Activated naive CD4-positive, alpha-beta T cell treated with anti-CD3 and anti-CD28 coated beads, Interleukin-2, amount 50 U/mL, for 24 hours (primary cell): ENCODE measurements around the gene ZNF580.

Experiments
- H3K27ac Mint-ChIP-seq: one replicate; pipeline ENCODE4 v1.8.0; 2021; ENCODE audit warnings: mild to moderate bottlenecking, mixed read lengths
- H3K27me3 Mint-ChIP-seq: one replicate; pipeline ENCODE4 v1.8.0; 2021; ENCODE audit warnings: mixed read lengths
- H3K36me3 Mint-ChIP-seq: one replicate; pipeline ENCODE4 v1.8.0; 2021; ENCODE audit warnings: mixed read lengths
- H3K4me1 Mint-ChIP-seq: one replicate; pipeline ENCODE4 v1.8.0; 2021; ENCODE audit warnings: mixed read lengths
- H3K4me3 Mint-ChIP-seq: one replicate; pipeline ENCODE4 v1.8.0; 2021; ENCODE audit warnings: mild to moderate bottlenecking, mixed read lengths
- H3K9me3 Mint-ChIP-seq: one replicate; pipeline ENCODE4 v1.8.0; 2021; ENCODE audit warnings: mixed read lengths

Gene ZNF580, protein sequence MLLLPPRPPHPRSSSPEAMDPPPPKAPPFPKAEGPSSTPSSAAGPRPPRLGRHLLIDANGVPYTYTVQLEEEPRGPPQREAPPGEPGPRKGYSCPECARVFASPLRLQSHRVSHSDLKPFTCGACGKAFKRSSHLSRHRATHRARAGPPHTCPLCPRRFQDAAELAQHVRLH

DNA sequence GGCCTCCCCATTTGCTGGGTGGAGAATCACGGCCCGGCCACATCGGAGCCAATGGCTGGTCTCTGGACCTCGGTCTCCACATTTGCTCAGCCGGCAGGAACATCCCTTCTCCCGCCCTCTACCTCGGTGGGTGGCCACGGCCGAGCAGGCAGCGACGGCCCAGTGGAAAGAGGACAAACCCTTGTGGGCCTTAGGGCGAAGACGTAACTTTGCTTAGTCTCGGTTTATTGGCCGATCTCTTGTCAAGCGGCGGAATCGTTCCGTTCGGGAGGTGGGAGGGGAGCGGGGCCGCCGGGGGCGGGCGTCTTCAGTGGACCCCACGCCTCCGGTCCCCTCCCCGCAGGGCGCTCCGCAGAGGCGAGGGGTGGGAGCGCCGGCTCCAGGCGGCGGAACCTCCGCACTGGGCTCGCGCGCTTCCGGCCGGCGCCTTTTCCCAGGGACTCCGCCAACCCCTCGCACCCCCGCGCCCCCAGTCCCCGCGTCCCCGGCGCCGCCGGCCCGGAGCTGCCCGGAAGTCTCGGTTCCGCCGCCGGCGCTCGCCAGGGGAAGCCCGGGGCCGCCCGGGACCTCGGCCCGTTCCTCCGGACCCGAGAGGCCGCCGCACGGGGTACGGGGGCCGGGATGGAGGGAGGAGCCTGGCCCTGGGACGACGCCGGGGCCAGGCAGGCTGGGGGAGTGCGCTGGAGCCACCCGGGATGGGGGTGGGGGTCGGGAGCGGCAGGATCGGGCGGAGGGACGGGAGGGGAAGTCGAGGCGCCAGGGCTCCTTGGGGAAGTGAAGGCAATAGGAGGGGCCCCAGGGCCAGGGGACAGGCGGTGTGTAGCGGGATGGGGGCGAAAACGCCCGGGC, at the start of gene ZNF580:
TSS of gene ZNF580 (plus strand) at position 426 of the 849 bp plus-strand sequence. CDS start 1,507 bp downstream, outside the sequence.
- no peaks in the 10 kb centered on the region for H3K9me3 Mint-ChIP-seq
- peaks cover 67% of the 10 kb centered on the region for H3K4me1 Mint-ChIP-seq
- peak within 1 kb of the TSS; percentile 89 for H3K4me3 Mint-ChIP-seq
- peaks cover 9% of the 10 kb centered on the region for H3K36me3 Mint-ChIP-seq
- H3K27ac Mint-ChIP-seq: peak within 1 kb of the TSS; percentile 89
- H3K27me3 Mint-ChIP-seq: no peaks in the 10 kb centered on the region

DNA sequence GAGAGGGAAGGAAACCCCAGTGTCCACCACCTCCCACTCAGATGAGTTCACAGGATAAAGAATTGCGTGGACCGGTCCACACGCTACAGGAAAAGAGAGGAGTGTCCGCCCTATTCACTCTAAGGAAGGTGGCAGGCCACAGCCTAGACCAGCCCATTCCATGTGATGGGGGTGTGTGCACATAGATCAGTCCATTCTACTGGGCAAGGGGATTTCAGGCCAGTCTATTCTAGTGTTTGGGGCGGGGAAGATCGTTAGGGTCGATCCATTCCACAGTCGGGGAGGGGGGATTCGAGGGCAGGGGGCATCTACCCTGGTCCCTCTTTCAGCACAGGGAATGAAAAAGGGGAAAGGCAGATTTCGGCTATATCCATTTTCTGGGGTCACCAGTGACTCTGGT, 49.2 kb upstream of the ZNF580 start:
- H3K9me3 Mint-ChIP-seq: no peaks in the 10 kb centered on the region
- H3K36me3 Mint-ChIP-seq: peaks cover 21% of the 10 kb centered on the region
- H3K27me3 Mint-ChIP-seq: no peaks in the 10 kb centered on the region
- peaks cover 13% of the 10 kb centered on the region for H3K4me1 Mint-ChIP-seq
- H3K27ac Mint-ChIP-seq: no peak overlapping the region
- H3K4me3 Mint-ChIP-seq: no peak overlapping the region

DNA sequence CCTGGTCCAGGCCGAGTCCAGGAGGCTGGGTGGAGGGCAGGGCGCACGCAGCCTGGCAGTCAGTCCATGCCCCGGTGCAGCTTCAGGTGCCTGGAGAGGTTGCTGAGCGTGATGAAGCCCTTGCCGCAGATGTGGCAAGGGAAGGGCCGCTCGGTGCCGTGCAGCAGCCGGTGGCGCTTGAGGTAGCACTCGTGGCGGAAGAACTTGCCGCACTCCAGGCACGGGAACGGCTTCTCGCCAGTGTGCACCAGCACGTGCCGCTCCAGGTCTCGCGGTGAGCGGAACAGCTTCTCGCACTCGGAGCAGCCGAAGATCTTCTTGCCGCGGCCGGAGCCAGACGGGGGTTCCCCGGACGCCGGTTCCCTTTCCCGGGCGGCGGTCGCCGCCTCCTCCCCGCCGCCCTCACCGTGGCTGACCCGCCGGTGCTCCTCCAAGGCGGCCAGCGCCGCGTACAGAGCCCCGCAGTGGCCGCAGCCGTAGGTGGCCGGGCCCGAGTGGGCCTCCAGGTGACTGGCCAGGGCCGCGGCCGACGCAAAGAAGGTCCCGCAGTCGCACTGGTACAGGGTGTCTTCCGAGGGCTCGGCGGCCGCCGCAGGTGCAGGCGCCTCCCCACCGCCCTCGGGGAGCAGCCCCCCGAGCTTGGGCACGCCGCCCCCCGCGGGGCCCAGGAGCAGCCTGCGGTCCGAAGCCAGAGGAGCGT, 48.3 kb upstream of the ZNF580 start:
- Mint-ChIP-seq H3K36me3 (peaks cover 25% of the 10 kb centered on the region), H3K9me3 (no peaks in the 10 kb centered on the region)

DNA sequence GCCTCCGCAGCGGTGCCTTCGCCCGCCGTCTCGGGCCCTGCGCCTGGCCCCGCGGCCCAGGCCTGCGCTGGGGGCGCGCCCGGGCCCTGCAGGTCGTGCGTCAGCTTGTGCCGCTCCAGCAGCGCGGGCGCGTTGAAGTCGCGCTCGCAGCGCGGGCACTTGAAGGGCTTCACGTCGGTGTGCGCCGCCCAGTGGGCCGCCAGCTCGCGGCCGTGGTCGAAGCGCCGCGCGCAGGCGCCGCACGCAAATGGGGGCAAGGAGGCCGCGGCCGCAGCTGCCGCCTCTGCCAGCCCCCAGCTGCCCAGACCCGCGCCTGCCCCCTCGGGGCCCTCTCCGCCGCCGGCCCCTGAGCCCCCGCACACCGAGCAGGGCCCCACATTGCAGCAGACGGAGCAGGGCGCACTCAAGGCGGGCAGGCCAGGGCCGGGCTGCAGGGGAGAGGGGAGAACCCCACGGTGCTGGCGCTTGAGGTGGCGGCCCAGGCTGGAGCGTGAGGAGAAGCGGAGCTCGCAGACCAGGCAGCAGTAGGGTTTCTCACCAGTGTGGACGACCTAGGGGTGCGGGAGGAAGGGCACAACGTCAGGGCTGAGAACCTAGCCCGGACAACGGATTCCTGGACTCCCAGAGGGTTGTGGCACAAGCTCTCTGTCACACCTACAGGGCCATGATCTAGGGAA, 47.6 kb upstream of the ZNF580 start:
- peaks cover 7% of the 10 kb centered on the region for H3K4me1 Mint-ChIP-seq
- H3K9me3 Mint-ChIP-seq: no peaks in the 10 kb centered on the region
- no peak overlapping the region for H3K27ac Mint-ChIP-seq
- no peaks in the 10 kb centered on the region for H3K27me3 Mint-ChIP-seq
- H3K36me3 Mint-ChIP-seq: peaks cover 25% of the 10 kb centered on the region
- H3K4me3 Mint-ChIP-seq: no peak overlapping the region

More for the DNA sequence above, 48.3 kb upstream of the ZNF580 start:
- H3K27ac Mint-ChIP-seq: no peak overlapping the region
- no peak overlapping the region for H3K4me3 Mint-ChIP-seq
- peaks cover 8% of the 10 kb centered on the region for H3K4me1 Mint-ChIP-seq
- H3K27me3 Mint-ChIP-seq: no peaks in the 10 kb centered on the region

DNA sequence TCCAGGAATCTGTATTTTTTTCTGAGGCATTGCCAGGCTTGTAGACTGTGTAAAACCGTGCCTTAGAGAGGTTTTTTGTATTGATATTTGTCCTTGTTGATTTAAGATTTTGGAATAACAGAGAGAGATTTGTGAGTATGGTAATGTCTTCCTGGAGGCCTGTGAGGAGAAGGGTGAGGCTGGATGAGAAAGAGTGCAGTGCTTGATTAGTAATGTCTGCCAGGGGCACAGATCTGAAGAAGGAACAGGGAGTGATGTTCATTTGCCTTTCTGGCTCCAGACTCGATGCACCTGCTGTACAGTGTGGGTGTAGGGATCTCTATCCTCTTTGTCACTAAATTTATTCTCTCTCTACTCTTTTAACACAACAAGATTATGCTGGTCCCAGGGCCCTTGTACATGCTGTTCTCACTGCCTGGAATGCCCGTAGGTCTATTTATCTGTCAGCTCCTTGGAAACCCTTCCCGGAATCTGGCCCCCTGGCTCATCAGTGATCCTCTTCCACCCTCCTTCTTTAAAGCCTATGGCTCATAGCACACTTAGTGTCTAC, 45.7 kb upstream of the ZNF580 start:
- no peaks in the 10 kb centered on the region for H3K9me3 Mint-ChIP-seq
- H3K36me3 Mint-ChIP-seq: peaks cover 29% of the 10 kb centered on the region
- H3K4me1 Mint-ChIP-seq: peaks cover 11% of the 10 kb centered on the region
- no peak overlapping the region for H3K27ac Mint-ChIP-seq
- no peak overlapping the region for H3K4me3 Mint-ChIP-seq
- no peaks in the 10 kb centered on the region for H3K27me3 Mint-ChIP-seq

DNA sequence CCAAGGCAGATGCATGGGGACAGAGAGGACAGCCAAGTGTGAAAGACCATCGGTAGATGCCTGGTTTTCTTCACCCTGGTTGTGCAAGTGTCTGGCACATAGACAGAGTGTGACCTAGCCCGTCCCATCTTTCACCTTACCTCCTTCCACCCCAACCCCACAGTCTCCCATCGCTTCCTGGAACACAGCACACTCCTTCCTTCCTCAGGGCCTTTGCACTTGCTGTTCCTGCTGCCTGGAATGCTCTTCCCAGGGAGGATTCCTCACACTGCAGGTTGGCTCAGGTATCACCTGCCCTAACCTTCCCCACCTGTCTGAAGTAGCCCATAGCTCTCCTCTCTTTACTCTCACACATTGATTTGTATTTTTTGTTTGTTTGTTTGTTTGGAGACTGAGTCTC, 44.5 kb upstream of the ZNF580 start:
- H3K27ac Mint-ChIP-seq: no peak overlapping the region
- H3K4me3 Mint-ChIP-seq: no peak overlapping the region
- H3K9me3 Mint-ChIP-seq: no peaks in the 10 kb centered on the region
- no peaks in the 10 kb centered on the region for H3K27me3 Mint-ChIP-seq
- H3K36me3 Mint-ChIP-seq: peaks cover 29% of the 10 kb centered on the region
- H3K4me1 Mint-ChIP-seq: peaks cover 15% of the 10 kb centered on the region

DNA sequence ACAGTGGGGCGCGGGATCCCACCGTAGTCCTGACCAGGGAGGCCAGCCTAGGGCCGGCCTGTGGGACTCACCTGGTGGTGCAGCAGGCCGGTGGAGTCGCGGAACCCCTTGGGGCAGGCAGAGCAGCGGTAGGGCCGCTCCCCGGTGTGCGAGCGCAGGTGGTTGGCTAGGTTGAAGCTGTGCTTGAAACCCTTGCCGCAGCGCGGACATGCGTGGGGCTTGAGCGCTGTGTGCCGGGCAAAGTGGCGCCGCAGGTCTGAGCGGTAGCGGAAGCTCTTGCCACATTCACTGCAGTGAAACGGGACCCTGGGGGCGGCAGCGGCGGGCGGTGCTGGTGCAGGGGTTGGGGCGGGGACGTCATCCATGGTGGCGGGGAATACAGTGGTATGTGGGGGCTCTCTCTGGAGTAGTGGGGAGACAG, 43.3 kb upstream of the ZNF580 start:
- Mint-ChIP-seq H3K27ac (no peak overlapping the region), H3K4me1 (peaks cover 19% of the 10 kb centered on the region), H3K27me3 (no peaks in the 10 kb centered on the region), H3K36me3 (peaks cover 25% of the 10 kb centered on the region), H3K4me3 (no peak overlapping the region), H3K9me3 (no peaks in the 10 kb centered on the region)

DNA sequence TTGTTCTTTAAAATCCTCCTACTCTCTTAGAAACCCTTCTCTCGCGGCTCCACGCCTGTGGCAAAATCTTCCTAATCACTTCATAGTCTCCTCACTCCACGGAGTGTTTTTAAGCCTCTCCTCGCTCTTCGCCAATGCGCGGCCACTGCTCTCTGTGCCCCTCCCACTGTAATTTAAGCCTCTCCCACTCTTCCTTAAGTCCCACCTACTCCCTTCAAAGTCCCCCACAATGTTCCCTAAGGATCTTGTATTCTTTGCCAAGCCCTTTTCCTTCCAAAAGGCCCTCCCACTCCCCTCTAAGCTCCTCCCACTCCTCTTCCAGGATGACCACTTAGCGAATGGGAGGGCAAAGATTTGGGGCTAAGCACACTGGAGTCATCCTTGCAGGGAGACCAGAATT, 42.8 kb upstream of the ZNF580 start:
- H3K9me3 Mint-ChIP-seq: no peaks in the 10 kb centered on the region
- H3K4me3 Mint-ChIP-seq: no peak overlapping the region
- H3K27me3 Mint-ChIP-seq: no peaks in the 10 kb centered on the region
- H3K36me3 Mint-ChIP-seq: peaks cover 25% of the 10 kb centered on the region
- no peak overlapping the region for H3K27ac Mint-ChIP-seq
- H3K4me1 Mint-ChIP-seq: peaks cover 20% of the 10 kb centered on the region

DNA sequence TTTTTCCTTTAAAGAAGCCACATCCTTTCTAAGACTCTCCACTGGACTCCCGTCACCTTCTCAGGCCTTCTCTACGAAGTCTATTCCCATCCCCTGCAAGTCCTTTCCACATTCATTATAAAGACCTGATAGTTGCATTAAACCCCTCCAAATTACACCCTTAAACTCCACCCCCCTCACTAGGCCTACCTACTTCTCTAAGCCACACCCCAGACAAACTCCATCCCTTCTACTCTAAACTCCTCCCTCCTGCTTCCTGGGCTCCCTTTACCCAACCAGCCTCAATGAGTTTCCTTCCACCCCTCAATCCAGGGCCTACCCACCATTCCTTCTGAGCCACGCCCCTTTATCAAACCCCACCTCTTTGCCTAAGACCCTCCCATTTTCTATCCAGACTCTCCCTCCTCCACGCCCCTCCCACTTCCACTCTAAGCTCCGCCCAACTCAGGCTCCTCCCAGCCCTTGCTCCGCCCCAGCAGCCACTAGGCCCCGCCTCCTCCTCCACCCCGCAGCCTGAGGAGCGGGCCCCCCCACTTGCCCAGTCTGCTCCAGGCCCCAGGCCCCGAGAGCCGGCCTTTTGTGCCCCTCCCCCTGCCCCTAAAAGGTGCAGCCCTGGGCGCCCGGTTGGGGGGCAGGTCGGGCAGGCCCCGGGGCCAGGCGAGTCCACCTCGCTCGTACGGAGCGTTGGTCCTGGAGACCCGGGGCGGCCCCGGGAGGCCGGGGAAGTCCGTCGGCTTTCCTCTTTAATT, 41.9 kb upstream of the ZNF580 start:
- H3K36me3 Mint-ChIP-seq: peaks cover 23% of the 10 kb centered on the region
- peak overlapping the region; percentile 97 for H3K4me3 Mint-ChIP-seq
- no peaks in the 10 kb centered on the region for H3K27me3 Mint-ChIP-seq
- H3K4me1 Mint-ChIP-seq: peaks cover 28% of the 10 kb centered on the region
- no peaks in the 10 kb centered on the region for H3K9me3 Mint-ChIP-seq
- H3K27ac Mint-ChIP-seq: peak overlapping the region; percentile 100

DNA sequence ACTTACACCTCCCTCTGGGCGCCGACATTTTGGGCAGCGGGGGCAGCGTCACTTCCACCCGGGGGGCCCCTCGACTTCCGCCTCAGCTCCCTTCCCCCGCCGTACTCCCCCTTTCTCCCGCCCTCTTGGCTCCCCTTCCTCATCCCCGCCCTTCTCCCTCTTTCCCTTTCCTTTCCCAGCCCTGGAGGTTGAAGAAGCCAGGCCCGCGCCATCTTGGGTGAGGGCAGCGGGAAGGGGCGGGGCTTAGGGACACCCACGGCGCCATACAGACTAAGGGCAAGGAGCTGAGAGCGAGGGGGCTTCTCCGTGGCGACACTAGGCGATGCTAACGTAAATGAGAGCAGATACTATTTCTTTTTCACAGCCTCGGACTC, 41.3 kb upstream of the ZNF580 start, which contains the start of gene FIZ1:
TSS of gene FIZ1 (minus strand) at position 50 of the 374 bp plus-strand sequence. CDS start 1,652 bp downstream, outside the sequence.
- peak within 1 kb of the TSS; percentile 97 for H3K4me3 Mint-ChIP-seq
- peaks cover 31% of the 10 kb centered on the region for H3K4me1 Mint-ChIP-seq
- H3K9me3 Mint-ChIP-seq: no peaks in the 10 kb centered on the region
- peaks cover 23% of the 10 kb centered on the region for H3K36me3 Mint-ChIP-seq
- H3K27me3 Mint-ChIP-seq: no peaks in the 10 kb centered on the region
- H3K27ac Mint-ChIP-seq: peak within 1 kb of the TSS; percentile 100

DNA sequence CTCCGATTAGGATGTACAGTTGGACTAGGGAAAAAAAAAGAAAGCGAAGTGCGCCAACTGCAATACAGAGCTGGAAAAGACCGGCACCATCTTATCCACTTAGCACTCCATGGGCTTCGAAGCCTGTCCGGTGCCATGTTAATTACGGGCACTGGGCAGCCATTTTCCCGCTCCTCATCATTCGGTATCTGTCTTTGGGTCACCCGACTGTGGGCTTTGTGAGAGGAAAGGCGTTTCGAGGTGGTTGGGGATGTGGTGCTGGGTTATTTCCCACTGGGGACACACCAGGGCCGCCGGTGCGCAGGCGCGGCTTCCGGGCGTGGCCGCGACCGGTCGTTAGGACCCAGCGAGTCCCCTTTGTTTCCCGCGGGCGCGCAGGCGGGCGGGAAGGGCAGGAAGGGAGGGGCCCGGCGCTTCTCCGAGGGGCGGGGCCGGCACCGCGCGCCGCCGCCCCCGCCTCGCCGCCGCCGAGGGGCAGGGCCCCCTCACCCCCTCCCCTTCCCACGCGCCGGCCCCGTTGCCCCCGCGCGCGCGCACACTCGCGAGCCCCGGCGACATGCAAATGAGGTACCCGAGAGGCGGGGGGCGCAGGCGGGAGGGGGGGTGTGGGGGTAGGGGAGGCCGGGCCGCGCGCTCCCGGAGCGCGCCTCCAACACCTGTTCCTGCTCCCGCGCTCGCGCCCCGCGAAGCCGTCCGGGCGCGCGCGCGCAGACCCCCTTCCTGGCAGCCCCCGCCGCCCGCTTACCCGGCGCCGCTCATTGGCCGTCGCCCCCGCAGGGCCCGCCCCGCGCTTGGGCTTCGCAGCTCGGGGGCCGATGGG, 40.8 kb upstream of the ZNF580 start, which contains the start of gene ZNF524:
TSS of gene ZNF524 (plus strand) at position 447 of the 820 bp plus-strand sequence. CDS start 1,825 bp downstream, outside the sequence.
- peak within 1 kb of the TSS; percentile 97 for H3K4me3 Mint-ChIP-seq
- peak within 1 kb of the TSS; percentile 100 for H3K27ac Mint-ChIP-seq
- H3K27me3 Mint-ChIP-seq: no peaks in the 10 kb centered on the region
- no peaks in the 10 kb centered on the region for H3K9me3 Mint-ChIP-seq
- H3K36me3 Mint-ChIP-seq: peaks cover 18% of the 10 kb centered on the region
- H3K4me1 Mint-ChIP-seq: peaks cover 36% of the 10 kb centered on the region

DNA sequence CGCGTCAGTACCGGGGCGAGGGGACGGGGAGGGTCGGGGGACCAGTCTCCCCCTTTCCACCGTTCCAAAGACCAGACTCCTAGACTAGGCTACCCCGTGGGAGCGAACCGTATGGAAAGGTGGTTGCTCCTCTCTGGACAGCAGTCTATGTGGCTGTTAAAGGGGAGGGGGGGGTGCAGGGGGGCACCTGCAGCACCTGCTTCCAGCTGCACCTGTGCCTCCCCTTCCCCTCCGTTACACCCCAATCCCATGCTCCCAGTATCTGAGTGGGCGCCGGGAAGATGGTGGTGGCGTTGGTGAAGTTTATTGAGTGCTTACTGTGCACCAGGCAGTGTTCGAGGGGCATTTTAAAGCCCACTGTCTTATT, 40.2 kb upstream of the ZNF580 start:
- no peaks in the 10 kb centered on the region for H3K9me3 Mint-ChIP-seq
- H3K27me3 Mint-ChIP-seq: no peaks in the 10 kb centered on the region
- peaks cover 12% of the 10 kb centered on the region for H3K36me3 Mint-ChIP-seq
- no peak overlapping the region for H3K27ac Mint-ChIP-seq
- peaks cover 36% of the 10 kb centered on the region for H3K4me1 Mint-ChIP-seq
- H3K4me3 Mint-ChIP-seq: peak overlapping the region; percentile 86

DNA sequence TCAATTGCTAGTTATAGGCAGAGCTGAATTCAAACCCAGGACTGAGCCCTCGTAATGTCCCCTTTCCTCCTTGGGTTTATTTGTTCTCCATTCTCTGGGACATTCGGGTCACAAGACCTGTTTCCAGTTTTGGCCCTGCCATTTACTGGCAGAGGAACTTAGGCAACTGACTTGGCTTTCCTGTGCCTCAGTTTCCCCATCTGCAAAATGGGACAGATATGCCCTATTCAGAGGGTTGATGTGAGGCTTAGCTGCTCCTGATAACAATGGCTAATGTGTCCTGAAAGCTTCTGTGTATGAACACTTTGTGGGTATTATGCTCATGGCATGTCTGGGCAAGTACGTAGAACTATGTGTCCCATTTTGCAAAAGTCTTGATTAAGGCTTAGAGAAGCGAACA, 39.7 kb upstream of the ZNF580 start:
- peak overlapping the region; percentile 86 for H3K4me3 Mint-ChIP-seq
- H3K36me3 Mint-ChIP-seq: peaks cover 10% of the 10 kb centered on the region
- peak overlapping the region; percentile 87 for H3K27ac Mint-ChIP-seq
- no peaks in the 10 kb centered on the region for H3K27me3 Mint-ChIP-seq
- no peaks in the 10 kb centered on the region for H3K9me3 Mint-ChIP-seq
- peaks cover 38% of the 10 kb centered on the region for H3K4me1 Mint-ChIP-seq
